Breast epithelium (tissue), 4 donors: ENCODE measurements around the gene STRBP. TPM values are rescaled to one million over a fixed set of nuclear protein-coding genes. Genes with fewer than 3 reads are reported as not detected.
A peak's percentile ranks its signal among the peaks of the same experiment; 100 is the strongest.
"Not testable (repeated sequence)": the region's sequence is repeated elsewhere in the genome, so short reads cannot be mapped to it uniquely, and the experiment has no call there.

Experiments
- DNase-seq, 2 donors: peaks; one replicate each; pipeline ENCODE4 v3.0.0-alpha.2; 2019; ENCODE audit warnings: low spot score in 2 of 2
- H3K27ac ChIP-seq, 2 donors: fragments of 200-600 bp; sonication (generic) in 1 of 2; one replicate each; pipeline ENCODE4 v1.5.1; 2016 to 2019; ENCODE audit warnings: mild to moderate bottlenecking in 1 of 2
- H3K27me3 ChIP-seq, 2 donors: fragments of 200-600 bp; sonication (generic) in 1 of 2; one replicate each; pipeline versions ENCODE4 v1.5.1 to v1.6.0; 2017 to 2019; ENCODE audit warnings: control low read depth in 1 of 2, mild to moderate bottlenecking in 1 of 2
- H3K36me3 ChIP-seq: fragments of 200-600 bp; one replicate; pipeline ENCODE4 v1.5.1; 2019
- H3K4me1 ChIP-seq, 2 donors: fragments of 200-600 bp; sonication (generic); one replicate each; pipeline ENCODE4 v1.5.1; 2016 to 2019; ENCODE audit warnings: control low read depth in 1 of 2
- H3K4me3 ChIP-seq, 3 donors: fragments of 200-600 bp; sonication (generic); 1 replicate in 2 of 3; 2 replicates in 1 of 3; pipeline ENCODE4 v1.5.1; 2016 to 2019; ENCODE audit warnings: mild to moderate bottlenecking in 3 of 3, moderate library complexity in 2 of 3
- H3K9me3 ChIP-seq, 2 donors: fragments of 200-600 bp; sonication (generic) in 1 of 2; one replicate each; pipeline ENCODE4 v1.5.1; 2016 to 2019; ENCODE audit warnings: control low read depth in 1 of 2
- CTCF ChIP-seq, 3 donors: fragments of 450-650 bp; IDR thresholded peaks; one replicate each; pipeline ENCODE4 v1.5.1; 2016 to 2017; ENCODE audit warnings: antibody characterized with exemption in 3 of 3, mild to moderate bottlenecking in 3 of 3, moderate library complexity in 3 of 3
- POLR2A ChIP-seq: fragments of 450-650 bp; IDR thresholded peaks from one replicate; pipeline ENCODE4 v1.6.1; 2016; ENCODE audit warnings: antibody characterized with exemption, mild to moderate bottlenecking, moderate library complexity
- POLR2AphosphoS5 ChIP-seq, 3 donors: sonication (generic); formaldehyde crosslinking; IDR thresholded peaks; one replicate each; pipeline ENCODE4 v1.6.1; 2017; ENCODE audit warnings: antibody characterized with exemption in 3 of 3
- intact Hi-C: fragments of 100-400 bp; cut with DNase I; formaldehyde crosslinking; loops from one replicate; pipeline ENCODE4 v1.15.1; 2023; ENCODE audit warnings: low total_unique reads
- total RNA-seq, 3 donors: library from RNA; depleted of rRNA; stranded (reverse); fragments of >200 nt; gene quantifications; one replicate each; pipeline ENCODE4 v1.1.0, GENCODE V29; 2016

STRBP gene
- total RNA-seq, 3 donors from 2014 or later, result 8.0 to 37.0 (median 22.6) TPM

- Histone ChIP-seq H3K4me3 (no peak overlapping the region), H3K27me3 (no peaks in the 10 kb centered on the region), H3K4me1 (no peaks in the 10 kb centered on the region), H3K27ac (no peak overlapping the region), H3K9me3 (peaks cover 0 to 7% of the 10 kb centered on the region in 2 donors), H3K36me3 (no peaks in the 10 kb centered on the region)
- TF ChIP-seq CTCF (IDR thresholded peaks at IDR 0.05), result no peak
- no peak for TF ChIP-seq POLR2A
- TF ChIP-seq POLR2AphosphoS5 (IDR thresholded peaks at IDR 0.05), result no peak
- DNase-seq, result no peak
- intact Hi-C loops, result no loop called here
These were observed 8.2 kb upstream of the STRBP start for GRCh38 chr9:123276551-123276950.

- DNase-seq, H3K9me3 ChIP-seq, H3K4me3 ChIP-seq, H3K36me3 ChIP-seq, intact Hi-C loops, H3K4me1 ChIP-seq, H3K27me3 ChIP-seq, H3K27ac ChIP-seq: not testable (repeated sequence)
These were observed 2.7 kb upstream of the STRBP start for GRCh38 chr9:123271133-123271532.

GRCh38 chr9:123269281-123269680 is 895 bp upstream of the STRBP start:
- Histone ChIP-seq H3K4me1 (no peaks in the 10 kb centered on the region), H3K4me3 (peak overlapping the region; percentile 76 to 78 (median 78)), H3K9me3 (no peaks in the 10 kb centered on the region), H3K27ac (peak overlapping the region; percentile 83 to 86), H3K27me3 (no peaks in the 10 kb centered on the region), H3K36me3 (no peaks in the 10 kb centered on the region)
- TF ChIP-seq CTCF (IDR thresholded peaks at IDR 0.05), result no peak
- no peak for TF ChIP-seq POLR2AphosphoS5 (IDR thresholded peaks at IDR 0.05)
- TF ChIP-seq POLR2A, result no peak
- intact Hi-C loops, result no loop called here
- no peak for DNase-seq

GRCh38 chr9:123268199-123268464 is 254 bp downstream of the STRBP start:
- no peaks in the 10 kb centered on the region for H3K9me3 ChIP-seq
- no peaks in the 10 kb centered on the region for H3K4me1 ChIP-seq
- H3K4me3 ChIP-seq, result peak overlapping the region; percentile 76 to 78 (median 78)
- peak in 1 of 2 donors; percentile 57 for DNase-seq
- peak overlapping the region; percentile 83 to 86 for H3K27ac ChIP-seq
- TF ChIP-seq POLR2A (no peak), CTCF (IDR thresholded peaks at IDR 0.05) (no peak), POLR2AphosphoS5 (IDR thresholded peaks at IDR 0.05) (no peak)
- H3K27me3 ChIP-seq, result no peaks in the 10 kb centered on the region
- H3K36me3 ChIP-seq, result no peaks in the 10 kb centered on the region
- intact Hi-C loops, result no loop called here

GRCh38 chr9:123267481-123268198 is 746 bp downstream of the STRBP start:
- H3K27ac ChIP-seq, result peak overlapping the region; percentile 83 to 86
- no peaks in the 10 kb centered on the region for H3K9me3 ChIP-seq
- no peaks in the 10 kb centered on the region for H3K27me3 ChIP-seq
- peak overlapping the region; percentile 76 to 78 (median 78) for H3K4me3 ChIP-seq
- TF ChIP-seq POLR2AphosphoS5 (IDR thresholded peaks at IDR 0.05), result no peak
- no peak for TF ChIP-seq CTCF (IDR thresholded peaks at IDR 0.05)
- TF ChIP-seq POLR2A, result no peak
- H3K4me1 ChIP-seq, result no peaks in the 10 kb centered on the region
- no peak for DNase-seq
- intact Hi-C loops, result no loop called here
- no peaks in the 10 kb centered on the region for H3K36me3 ChIP-seq
